AG09319 (cell line): ENCODE results near the gene OR52K1.

Experiments
- DNase-seq: peaks from one replicate; pipeline ENCODE4 v3.0.0-alpha.2; 2010; ENCODE audit warnings: low read depth; ENCODE audit errors: extremely low read depth
- CTCF ChIP-seq: IDR thresholded peaks from 2 replicates; pipeline ENCODE4 v1.5.1; 2011; ENCODE audit warnings: low read depth, mild to moderate bottlenecking, inconsistent platforms, low read length, moderate library complexity

The OR52K1 gene

GRCh38 chr11:4539603-4540219, 57.3 kb downstream of the OR52K1 start:
- DNase-seq, result no peak
- TF ChIP-seq CTCF, result peak; percentile 81

- DNase-seq, result no peak
- no peak for TF ChIP-seq CTCF
Observed at GRCh38 chr11:4541071-4541470, 58.6 kb downstream of the OR52K1 start.
